HG02678 (cell line): ENCODE measurements around the gene LMX1A.

Experiments
- ATAC-seq: cut with Tn5 transposase; IDR thresholded peaks from one replicate; pipeline ENCODE4 v1.9.1; 2021; ENCODE audit warnings: mild to moderate bottlenecking, moderate library complexity; ENCODE audit not compliant: unreplicated experiment

Gene LMX1A

GRCh38 chr1:165325460-165326203 is 30.9 kb downstream of the LMX1A start:
- ATAC-seq: no peak

DNA sequence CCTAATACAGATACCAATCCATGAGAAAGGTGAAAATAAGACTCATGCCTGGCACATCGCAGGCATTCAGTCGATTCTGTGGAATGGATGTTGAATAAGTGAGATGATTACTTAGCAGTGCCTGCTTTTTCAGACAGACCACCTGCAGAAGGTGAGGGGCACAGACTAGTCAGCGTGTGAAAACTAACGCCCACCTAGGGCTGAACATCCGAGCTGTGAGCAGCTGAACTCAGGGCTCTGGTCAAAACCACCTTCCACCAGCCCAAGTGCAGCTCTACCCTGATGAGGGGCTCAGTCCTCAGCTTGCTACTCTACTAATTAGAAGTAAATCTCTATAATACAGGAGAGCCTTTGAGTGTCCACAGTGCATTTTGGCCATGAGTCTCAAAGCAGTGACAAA is 32.5 kb downstream of the LMX1A start:
- no peak for ATAC-seq

- ATAC-seq: no peak
These were observed 38.9 kb downstream of the LMX1A start for GRCh38 chr1:165317612-165318011.

- no peak for ATAC-seq
These were observed 40.3 kb downstream of the LMX1A start for GRCh38 chr1:165316153-165316772.

- no peak for ATAC-seq
These were observed 41.0 kb downstream of the LMX1A start for GRCh38 chr1:165315481-165315880.

GRCh38 chr1:165313903-165314302 is 42.6 kb downstream of the LMX1A start:
- no peak for ATAC-seq

- ATAC-seq: no peak
These were observed 43.9 kb downstream of the LMX1A start for GRCh38 chr1:165312591-165312990.

GRCh38 chr1:165306543-165307434 is 49.7 kb downstream of the LMX1A start:
- ATAC-seq: no peak

- no peak for ATAC-seq
These were observed 53.1 kb downstream of the LMX1A start for GRCh38 chr1:165303386-165303785.

- ATAC-seq: no peak
These were observed 56.1 kb downstream of the LMX1A start for GRCh38 chr1:165300400-165300903.

GRCh38 chr1:165298203-165298820 is 58.2 kb downstream of the LMX1A start:
- no peak for ATAC-seq

DNA sequence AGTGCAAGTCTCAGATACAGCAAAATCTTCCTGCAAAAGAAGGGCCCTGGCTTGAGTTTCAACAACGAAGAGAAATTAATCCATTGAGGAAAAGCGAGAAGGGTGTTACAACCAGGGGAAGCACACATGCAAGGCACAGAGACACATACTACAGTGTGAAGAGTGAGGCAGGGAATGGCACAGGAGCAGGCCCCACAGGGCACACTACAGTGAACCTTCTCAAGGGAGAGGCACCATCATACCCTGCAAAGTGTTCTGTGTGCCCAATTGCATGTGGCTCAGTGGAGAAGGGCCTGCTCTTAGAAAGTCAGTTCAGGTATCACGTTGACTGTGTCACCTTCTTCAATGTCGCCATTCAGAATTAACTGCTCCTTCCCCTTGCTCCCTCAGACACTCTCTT is 60.3 kb downstream of the LMX1A start:
- ATAC-seq: no peak

GRCh38 chr1:165290148-165290547 is 66.4 kb downstream of the LMX1A start:
- ATAC-seq: no peak

DNA sequence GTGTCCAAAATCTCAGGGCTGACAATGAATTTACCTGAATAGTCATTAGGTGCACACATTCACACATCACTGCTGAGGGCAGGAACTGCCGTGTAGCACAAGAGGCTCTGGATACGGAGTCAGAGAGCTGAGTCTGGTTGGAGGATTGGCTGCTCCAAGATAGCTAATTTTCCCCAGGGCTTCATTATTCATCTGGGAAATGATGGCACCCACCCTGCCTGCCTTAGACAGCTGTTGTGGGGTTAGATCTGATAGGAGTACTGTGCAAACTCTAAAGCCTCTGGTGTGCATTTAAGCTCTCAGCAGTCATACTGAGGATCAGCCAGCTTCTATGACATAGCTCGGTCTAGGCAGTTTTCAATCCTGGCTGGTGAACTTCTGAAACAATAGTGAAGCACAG is 67.0 kb downstream of the LMX1A start:
- no peak for ATAC-seq

DNA sequence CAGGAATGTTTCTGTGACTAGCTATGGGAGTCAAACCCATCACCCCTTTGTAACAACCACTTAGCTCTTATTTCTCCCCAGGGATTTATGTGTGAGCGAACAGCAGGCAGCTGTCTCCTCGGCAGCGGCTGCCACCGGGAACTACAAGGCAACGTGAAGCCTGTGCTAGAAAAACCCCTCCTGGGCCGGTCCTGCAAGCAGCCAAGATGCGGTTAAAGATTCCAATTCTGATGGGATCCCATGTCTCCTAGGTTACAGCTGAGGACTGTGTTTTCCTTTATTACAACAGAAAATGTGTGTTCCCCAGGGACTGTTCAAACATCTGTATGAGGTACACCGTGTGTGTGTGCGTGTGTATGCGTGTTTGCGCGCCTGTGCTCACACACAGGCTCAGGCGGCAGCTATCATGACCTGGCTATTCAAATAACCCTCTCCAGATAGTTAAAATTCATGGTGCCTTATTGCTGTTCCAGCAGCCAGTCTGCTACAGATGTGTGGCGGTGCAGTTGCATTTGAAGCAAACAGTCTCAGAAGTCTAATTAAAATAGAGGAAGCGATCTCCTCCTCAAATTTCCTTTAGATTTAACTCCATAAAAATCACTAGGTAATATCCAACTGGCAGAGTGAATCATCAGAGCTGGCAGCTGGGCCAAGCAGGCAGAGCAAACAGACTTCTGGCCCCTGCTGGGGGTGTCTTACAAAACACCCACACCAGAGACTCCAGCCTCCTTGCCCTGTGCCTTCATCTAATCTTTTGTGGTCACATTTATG is 68.0 kb downstream of the LMX1A start:
- ATAC-seq: no peak

DNA sequence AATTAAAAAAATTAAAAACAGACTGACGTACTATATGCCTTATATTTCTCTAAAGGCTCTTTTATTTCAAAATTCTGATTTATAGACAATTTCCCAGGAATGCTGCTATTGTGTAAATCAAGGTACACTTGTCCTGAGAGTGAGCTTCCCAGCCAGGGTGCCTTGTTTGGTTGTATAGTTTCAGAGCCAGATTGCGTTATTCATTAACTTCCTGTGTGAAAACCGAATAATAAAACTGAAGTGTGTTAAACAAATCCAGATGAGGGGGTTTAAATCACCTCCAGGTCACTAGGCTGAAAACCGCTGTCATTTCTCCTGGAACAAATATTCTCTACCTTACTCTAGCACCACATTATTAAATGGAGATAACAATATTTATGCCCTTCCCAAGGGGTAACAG is 68.7 kb downstream of the LMX1A start:
- no peak for ATAC-seq

GRCh38 chr1:165287329-165287728 is 69.2 kb downstream of the LMX1A start:
- ATAC-seq: no peak

DNA sequence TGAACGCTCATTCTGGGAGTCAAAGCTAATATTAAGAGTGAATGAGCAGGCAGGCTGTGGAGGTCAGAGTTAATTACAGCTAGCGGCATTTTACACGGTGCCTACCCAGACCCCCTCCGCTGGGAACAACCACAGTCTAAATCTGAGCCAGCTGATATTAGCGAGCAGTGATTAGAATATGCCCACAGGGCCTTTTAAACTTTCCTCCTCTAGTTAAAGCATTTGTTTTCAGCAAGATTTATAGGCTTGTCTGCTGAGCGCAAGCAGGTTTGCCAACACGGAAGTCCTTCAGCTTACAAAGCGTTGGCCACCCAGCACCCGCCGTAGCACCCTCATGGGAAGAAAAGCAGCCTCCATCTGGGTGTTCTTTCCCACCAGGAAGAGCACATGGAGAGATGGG is 72.1 kb downstream of the LMX1A start:
- no peak for ATAC-seq

DNA sequence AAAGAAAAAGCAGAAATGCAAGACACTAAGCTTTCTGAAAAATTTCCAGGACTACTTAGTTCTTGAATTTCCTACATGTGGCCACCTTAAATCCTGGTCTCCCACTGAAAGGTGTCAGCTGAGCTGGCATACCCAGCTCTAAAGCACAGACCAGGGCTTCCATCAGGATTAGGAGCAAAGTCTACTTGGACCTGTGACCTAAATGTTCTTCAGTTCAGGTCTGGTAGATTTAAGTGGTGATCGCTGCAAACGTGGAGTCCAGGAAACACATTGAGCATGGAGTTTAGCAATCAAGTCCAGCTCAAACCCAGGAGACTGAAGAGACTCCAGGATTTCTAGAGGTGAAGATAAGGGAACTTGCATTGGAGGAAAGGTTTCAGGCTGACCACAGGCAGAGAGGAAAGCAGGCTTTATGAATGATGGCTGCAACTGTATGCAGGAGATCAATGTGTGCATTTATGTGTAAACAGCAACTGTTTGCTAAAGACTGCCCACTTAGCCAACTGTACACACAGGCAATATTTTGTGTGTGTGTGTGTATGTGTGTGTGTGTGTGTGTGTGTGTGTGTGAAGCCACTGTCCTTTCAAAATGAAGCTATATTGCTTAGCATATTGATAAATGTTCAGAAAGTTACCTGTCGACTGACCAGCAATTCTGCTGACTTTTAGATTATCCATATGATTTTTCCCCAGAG is 75.2 kb downstream of the LMX1A start:
- no peak for ATAC-seq

DNA sequence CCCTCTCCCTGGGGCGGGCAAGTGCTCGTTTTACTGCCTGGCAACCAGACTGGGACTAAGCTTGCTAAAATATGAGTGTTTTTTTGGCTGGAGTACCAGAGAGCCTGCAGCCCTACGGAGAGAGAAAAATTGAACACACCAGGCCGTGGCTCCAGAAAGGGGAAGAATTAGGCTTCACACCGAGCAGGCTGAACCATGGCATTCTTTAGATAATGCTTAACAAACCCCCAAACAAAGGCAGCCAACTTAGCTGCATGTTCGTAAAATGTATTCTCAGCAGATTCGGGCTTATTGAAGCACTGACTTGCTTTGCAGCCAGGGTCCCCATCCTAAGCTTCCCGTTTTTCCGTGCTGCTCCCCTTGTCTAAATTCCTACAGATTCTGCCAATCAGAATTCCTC is 76.6 kb downstream of the LMX1A start:
- ATAC-seq: no peak
